SJCRH30 (cell line): ENCODE data around the gene CRELD2. TPM values are rescaled to one million over a fixed set of nuclear protein-coding genes. Genes with fewer than 3 reads are reported as not detected.

Experiments
- DNase-seq, 2 experiments: peaks; one replicate each; pipeline ENCODE4 v3.0.0-alpha.2; 2015 to 2020
- H3K27ac ChIP-seq: fragments of 250-450 bp; sonication (Bioruptor Pico); 2 replicates; pipeline ENCODE4 v1.5.1; 2020; ENCODE audit warnings: mild to moderate bottlenecking, moderate library complexity
- H3K27me3 ChIP-seq: fragments of 250-450 bp; sonication (Bioruptor Pico); 2 replicates; pipeline ENCODE4 v1.5.1; 2020; ENCODE audit warnings: mild to moderate bottlenecking, moderate library complexity
- H3K36me3 ChIP-seq: fragments of 250-450 bp; sonication (Bioruptor Pico); 2 replicates; pipeline ENCODE4 v1.5.1; 2020; ENCODE audit warnings: mild to moderate bottlenecking, moderate library complexity
- H3K4me1 ChIP-seq: fragments of 250-450 bp; sonication (Bioruptor Pico); 2 replicates; pipeline ENCODE4 v1.5.1; 2020; ENCODE audit warnings: mild to moderate bottlenecking, moderate library complexity
- H3K4me3 ChIP-seq: fragments of 250-450 bp; sonication (Bioruptor Pico); 2 replicates; pipeline ENCODE4 v1.5.1; 2020; ENCODE audit warnings: mild to moderate bottlenecking, moderate library complexity
- H3K9me3 ChIP-seq: fragments of 250-450 bp; sonication (Bioruptor Pico); replicated peaks from 2 replicates; pipeline ENCODE4 v1.5.1; 2020; ENCODE audit warnings: mild to moderate bottlenecking, moderate library complexity
- total RNA-seq: library from RNA; depleted of rRNA; stranded (reverse); fragments of >200 nt; shearing (Covaris generic); gene quantifications from 2 replicates; pipeline ENCODE4 v1.2.3, GENCODE V29; 2014

The CRELD2 gene
- total RNA-seq, 1 experiment from 2014 or later = 37.6 TPM

DNA sequence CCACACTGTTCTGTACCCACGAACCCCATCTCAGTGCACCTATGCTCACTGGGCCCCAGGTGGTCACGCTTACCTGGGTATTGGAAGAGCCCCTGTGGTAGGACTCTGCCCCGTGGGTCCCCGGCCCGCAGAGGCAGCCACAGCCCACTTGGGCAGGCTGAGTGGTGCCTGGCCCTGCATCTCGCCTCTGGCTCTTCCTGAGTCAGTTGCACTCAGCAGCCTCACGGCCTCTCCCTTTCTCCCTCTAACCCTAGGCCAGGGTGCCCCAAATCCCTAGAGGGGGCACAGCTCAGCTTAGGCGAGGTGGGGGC, 9.7 kb downstream of the CRELD2 start:
- Histone ChIP-seq H3K27me3 (no peaks in the 10 kb centered on the region), H3K9me3 (no peaks in the 10 kb centered on the region), H3K4me1 (peaks cover 8% of the 10 kb centered on the region), H3K36me3 (no peaks in the 10 kb centered on the region), H3K27ac (no peak overlapping the region), H3K4me3 (no peak overlapping the region)
- no peak for DNase-seq

DNA sequence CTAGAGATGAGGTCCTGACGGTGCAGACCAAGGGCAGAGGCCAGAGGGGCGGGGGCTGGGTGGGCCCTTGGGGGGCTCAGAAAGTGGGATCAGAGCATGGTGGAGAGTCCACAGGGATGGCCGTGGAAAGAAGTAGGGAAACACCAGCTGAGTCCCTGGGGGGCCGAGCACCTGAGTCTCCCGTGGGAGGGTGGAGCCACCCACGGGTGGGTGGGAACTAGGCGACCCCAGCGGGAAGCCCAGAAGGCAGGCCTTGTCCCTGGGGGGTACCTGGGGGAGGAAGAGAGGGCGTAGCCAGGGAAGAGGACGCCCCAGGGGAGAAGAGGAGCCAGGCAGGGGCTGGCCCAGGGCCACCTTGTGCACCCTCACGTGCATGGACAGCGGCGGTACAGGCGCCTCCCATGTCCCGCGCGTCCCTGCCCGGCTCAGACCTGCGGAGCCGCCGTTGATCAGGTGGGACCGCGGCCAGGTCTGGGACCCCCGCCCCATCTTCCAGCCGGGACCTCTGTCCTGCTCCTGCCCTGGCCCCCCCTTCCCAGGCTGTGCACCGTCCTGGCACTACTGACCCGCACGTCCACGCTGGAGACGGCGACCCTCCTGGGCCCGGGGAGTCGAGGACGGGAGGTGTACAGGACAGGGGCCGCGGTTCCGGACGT, 10.2 kb downstream of the CRELD2 start:
- Histone ChIP-seq H3K9me3 (no peaks in the 10 kb centered on the region), H3K27me3 (no peaks in the 10 kb centered on the region), H3K27ac (no peak overlapping the region), H3K4me1 (peaks cover 11% of the 10 kb centered on the region), H3K4me3 (no peak overlapping the region), H3K36me3 (no peaks in the 10 kb centered on the region)
- no peak for DNase-seq

GRCh38 chr22:49929211-49929979, 11.0 kb downstream of the CRELD2 start:
- H3K4me3 ChIP-seq = no peak overlapping the region
- H3K27me3 ChIP-seq = no peaks in the 10 kb centered on the region
- H3K27ac ChIP-seq = no peak overlapping the region
- peaks cover 18% of the 10 kb centered on the region for H3K4me1 ChIP-seq
- no peaks in the 10 kb centered on the region for H3K36me3 ChIP-seq
- no peaks in the 10 kb centered on the region for H3K9me3 ChIP-seq
- peak; percentile 59 to 77 for DNase-seq

- Histone ChIP-seq H3K4me1 (peaks cover 24% of the 10 kb centered on the region), H3K27ac (no peak overlapping the region)
- DNase-seq = no peak
These were observed 11.7 kb downstream of the CRELD2 start for GRCh38 chr22:49929994-49930575.

GRCh38 chr22:49930596-49931412, 12.4 kb downstream of the CRELD2 start:
- Histone ChIP-seq H3K4me1 (peaks cover 24% of the 10 kb centered on the region), H3K9me3 (no peaks in the 10 kb centered on the region), H3K27me3 (no peaks in the 10 kb centered on the region), H3K4me3 (no peak overlapping the region), H3K36me3 (no peaks in the 10 kb centered on the region), H3K27ac (no peak overlapping the region)
- DNase-seq = peak; percentile 83 to 92

More at GRCh38 chr22:49929994-49930575, 11.7 kb downstream of the CRELD2 start:
- Histone ChIP-seq H3K27me3 (no peaks in the 10 kb centered on the region), H3K4me3 (no peak overlapping the region), H3K36me3 (no peaks in the 10 kb centered on the region), H3K9me3 (no peaks in the 10 kb centered on the region)

DNA sequence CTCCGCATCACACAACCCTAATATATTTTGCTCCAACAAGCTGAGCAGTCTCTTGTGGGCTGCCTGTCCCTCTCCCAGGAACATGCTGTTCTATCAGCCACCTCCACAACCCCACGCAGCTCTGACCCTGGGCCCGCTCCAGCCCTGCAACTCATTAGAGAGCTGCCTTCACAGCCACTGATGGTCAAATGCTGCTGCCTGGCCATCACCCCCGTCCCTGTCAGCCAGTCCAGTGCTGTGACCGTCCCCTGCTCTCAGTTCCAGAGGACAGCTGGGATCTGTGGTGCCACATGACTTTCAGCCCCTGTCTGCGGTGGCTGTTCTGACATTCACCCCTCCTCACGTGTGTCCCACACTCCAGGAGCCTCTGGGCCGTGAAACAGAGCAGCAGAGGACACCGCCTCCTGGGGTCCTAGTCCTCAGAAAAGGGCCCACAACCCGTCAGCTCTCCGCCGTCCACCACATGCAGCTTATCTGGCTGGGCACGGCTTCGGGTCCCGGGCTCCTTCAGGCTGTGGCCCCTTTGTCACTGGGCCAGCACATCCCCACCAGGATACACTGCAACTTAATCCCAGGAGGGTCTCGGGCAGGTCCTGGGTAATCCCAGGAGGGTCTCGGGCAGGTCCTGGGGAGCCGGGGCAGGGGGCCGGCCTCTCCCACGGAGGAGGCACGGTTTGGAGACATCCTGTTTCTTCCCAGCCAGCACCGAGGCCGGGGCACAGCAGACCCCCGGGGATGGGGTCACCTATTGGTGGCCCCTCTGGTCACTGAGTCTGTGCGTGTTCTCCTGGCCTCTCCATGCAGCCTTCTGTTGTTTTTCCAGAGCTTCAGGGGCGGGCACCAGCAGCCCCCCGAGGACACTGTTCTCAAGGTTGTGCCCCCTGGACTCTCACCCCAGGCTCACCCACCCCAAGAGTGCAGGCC, 15.1 kb downstream of the CRELD2 start:
- no peaks in the 10 kb centered on the region for H3K9me3 ChIP-seq
- H3K4me1 ChIP-seq = peaks cover 46% of the 10 kb centered on the region
- no peaks in the 10 kb centered on the region for H3K27me3 ChIP-seq
- peak in 1 of 2 experiments; percentile 56 for DNase-seq
- H3K36me3 ChIP-seq = no peaks in the 10 kb centered on the region
- H3K27ac ChIP-seq = no peak overlapping the region; the same call in 1 of the 2 replicates
- no peak overlapping the region for H3K4me3 ChIP-seq

GRCh38 chr22:49934160-49934890, 15.9 kb downstream of the CRELD2 start:
- Histone ChIP-seq H3K4me1 (peaks cover 55% of the 10 kb centered on the region), H3K9me3 (no peaks in the 10 kb centered on the region), H3K4me3 (peak overlapping the region; percentile 54), H3K36me3 (no peaks in the 10 kb centered on the region), H3K27ac (peak overlapping the region; percentile 37; the same call in 1 of the 2 replicates), H3K27me3 (no peaks in the 10 kb centered on the region)
- peak; percentile 54 to 60 for DNase-seq

DNA sequence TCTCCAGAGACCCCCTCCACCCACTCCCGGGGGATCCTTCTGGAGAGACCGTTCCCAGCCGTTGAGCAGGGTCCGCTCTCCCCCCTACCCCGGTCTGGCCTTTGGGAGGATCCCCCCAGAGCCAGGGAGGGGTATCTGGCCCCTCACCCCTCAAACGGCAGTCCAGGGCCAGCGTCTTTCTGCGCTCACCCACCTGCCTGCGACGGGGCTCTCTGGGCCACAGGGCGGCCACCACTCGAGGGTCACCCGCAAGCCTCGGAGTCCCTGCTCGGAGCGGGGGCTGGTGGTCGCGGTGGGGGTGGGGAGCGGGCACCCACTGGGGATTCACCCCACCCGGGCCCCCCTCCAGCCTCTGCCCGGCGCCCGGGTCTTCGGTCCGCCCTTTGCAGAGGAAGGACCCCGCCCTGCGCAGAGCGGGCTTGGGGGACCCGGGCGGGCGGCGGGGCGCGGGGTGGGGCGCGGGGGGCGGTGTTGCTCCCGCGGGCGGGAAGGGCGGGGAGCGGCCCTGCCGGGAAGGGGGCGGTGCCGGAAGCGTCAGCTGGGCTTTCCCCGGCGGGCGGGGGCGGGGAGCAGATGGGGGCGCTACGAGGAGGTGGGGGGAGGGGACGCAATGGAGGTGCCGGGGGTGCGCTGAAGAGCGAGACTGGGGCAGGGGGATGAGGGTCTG, 16.6 kb downstream of the CRELD2 start:
- H3K4me3 ChIP-seq = peak overlapping the region; percentile 54
- peaks cover 61% of the 10 kb centered on the region for H3K4me1 ChIP-seq
- H3K27me3 ChIP-seq = no peaks in the 10 kb centered on the region
- no peaks in the 10 kb centered on the region for H3K36me3 ChIP-seq
- H3K27ac ChIP-seq = peak overlapping the region; percentile 37; the same call in 1 of the 2 replicates
- no peaks in the 10 kb centered on the region for H3K9me3 ChIP-seq
- peak; percentile 86 to 88 for DNase-seq

DNA sequence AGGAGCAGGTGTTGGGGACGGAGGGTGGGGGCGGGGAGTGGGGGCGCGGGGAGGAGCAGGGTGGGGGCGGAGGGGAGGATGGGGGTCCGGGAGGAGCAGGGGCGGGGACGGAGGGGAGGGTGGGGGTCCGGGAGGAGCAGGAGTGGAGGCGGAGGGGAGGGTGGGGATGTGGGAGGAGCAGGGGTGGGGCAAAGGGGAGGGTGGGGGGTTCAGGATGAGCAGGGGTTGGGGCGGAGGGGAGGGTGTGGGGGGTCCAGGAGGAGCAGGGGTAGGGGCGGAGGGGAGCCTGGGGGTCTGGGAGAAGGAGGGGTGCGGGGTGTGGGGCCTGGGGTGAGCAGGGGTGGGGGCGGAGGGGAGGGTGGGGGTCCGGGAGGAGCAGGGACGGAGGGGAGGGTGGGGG, 17.1 kb downstream of the CRELD2 start:
- peaks cover 61% of the 10 kb centered on the region for H3K4me1 ChIP-seq
- no peak overlapping the region for H3K27ac ChIP-seq
- peak; percentile 63 to 67 for DNase-seq
- H3K4me3 ChIP-seq = no peak overlapping the region
- H3K36me3 ChIP-seq = no peaks in the 10 kb centered on the region
- no peaks in the 10 kb centered on the region for H3K9me3 ChIP-seq
- no peaks in the 10 kb centered on the region for H3K27me3 ChIP-seq

DNA sequence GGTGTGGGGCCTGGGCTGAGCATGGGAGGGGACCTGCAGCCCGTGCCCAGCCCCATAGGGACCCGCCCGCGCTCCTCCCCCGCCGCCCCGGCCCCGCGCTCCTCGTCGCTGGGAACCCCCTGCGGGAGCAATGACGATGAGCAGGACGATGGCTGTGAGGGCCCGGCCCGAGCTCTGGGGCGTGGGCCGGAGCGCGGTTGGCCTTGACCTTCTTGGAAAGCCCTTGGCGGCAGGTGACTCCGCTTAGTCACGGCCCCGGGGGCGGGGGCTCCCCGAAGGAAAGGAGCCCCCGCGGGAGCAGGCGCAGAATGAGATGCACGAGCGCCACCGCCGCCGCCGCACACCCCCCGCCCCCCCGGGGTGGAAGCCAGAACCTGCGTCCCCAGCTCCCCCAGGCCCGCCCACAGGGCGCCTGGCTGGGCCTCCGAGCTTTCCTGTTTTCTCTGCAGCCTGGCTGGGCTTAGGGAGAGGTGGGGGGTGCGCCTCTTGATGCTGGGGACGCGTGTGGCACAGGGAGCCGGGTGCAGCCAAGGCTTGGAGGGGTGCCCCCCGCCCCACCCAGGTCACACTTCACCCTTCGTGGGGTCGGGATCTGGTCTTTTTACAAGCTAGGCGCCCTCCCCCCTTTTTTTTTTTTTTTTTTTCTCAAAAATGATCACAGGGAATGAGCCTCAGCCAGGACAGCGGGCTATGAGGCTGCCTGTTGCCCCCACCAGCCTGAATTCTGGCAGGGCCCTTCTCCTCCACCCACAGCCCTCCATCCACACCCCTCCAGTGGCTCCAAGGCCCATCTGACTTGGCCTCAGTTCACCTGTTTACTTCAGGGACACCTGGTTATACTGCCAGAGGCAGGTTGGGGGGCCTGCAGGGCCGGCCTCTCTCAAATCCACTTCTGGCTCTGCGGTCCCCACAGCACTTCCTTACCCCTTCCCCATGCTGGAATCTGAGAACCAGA, 17.9 kb downstream of the CRELD2 start:
- DNase-seq = peak; percentile 94
- Histone ChIP-seq H3K27me3 (no peaks in the 10 kb centered on the region), H3K27ac (peak overlapping the region; percentile 91), H3K4me3 (peak overlapping the region; percentile 52), H3K4me1 (peaks cover 58% of the 10 kb centered on the region), H3K36me3 (no peaks in the 10 kb centered on the region), H3K9me3 (no peaks in the 10 kb centered on the region)

GRCh38 chr22:49936973-49937757, 18.7 kb downstream of the CRELD2 start:
- Histone ChIP-seq H3K4me3 (peak overlapping the region; percentile 52), H3K9me3 (no peaks in the 10 kb centered on the region), H3K27ac (peak overlapping the region; percentile 91), H3K36me3 (no peaks in the 10 kb centered on the region), H3K4me1 (peaks cover 52% of the 10 kb centered on the region), H3K27me3 (no peaks in the 10 kb centered on the region)
- peak; percentile 79 to 84 for DNase-seq
